CD4-positive, alpha-beta T cell treated with Interleukin-4 for 4 hours (primary cell): ENCODE results near the gene SPINK1.
A peak's percentile ranks its signal among the peaks of the same experiment; 100 is the strongest.
"Not testable (repeated sequence)": the region's sequence is repeated elsewhere in the genome, so short reads cannot be mapped to it uniquely, and the experiment has no call there.

Source experiments
- DNase-seq: peaks from one replicate; pipeline ENCODE4 v3.0.0-alpha.2; 2020

The SPINK1 gene

GRCh38 chr5:147831465-147831864 is at the start of gene SPINK1:
SPINK1 (minus strand) TSS chr5:147831671; CDS start chr5:147831577, 94 bp downstream.
- no peak for DNase-seq

DNA sequence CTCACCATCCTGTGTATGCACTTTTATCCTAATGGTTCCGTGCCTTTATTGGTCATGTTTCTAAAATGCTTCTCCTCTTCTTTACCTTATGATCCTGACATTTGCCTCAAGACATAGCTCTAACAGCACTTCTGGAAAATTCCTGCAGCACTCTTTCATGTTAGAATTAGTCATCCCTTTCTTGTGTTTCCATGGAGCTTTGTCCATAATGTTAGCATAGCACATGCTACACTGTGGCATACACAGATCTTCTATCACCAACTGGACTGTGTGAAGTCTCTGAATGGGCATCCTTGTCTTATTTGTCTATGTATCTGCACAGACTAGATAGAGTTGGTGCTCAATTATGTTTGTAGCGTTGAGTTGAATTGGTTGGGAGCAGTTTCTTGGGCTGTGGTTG is 49.0 kb upstream of the SPINK1 start:
- no peak for DNase-seq

DNA sequence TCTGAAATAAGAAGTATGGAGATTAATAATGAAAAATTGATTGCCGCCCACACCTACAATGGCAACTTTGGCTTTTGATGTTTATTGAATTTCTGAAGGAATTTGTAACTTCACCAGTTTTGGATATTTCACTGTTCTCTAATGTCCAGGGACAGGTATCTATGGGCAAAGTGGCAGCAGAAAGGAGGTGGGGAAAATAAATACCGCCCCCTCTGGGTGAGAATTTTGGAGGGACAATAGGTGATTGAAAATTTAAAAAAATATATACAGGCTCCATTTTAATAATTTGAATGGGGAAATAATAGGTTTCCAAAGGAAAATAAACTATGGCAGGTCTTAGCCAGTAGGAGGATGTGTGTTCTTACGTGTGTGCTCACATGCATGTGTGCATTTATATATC is 48.3 kb upstream of the SPINK1 start:
- no peak for DNase-seq

- no peak for DNase-seq
Measured at GRCh38 chr5:147878066-147878759, 46.7 kb upstream of the SPINK1 start, which contains the start of gene SCGB3A2. SCGB3A2 (plus strand) TSS chr5:147878711; CDS start chr5:147878804, 93 bp downstream.

GRCh38 chr5:147876626-147877025 is 45.2 kb upstream of the SPINK1 start:
- DNase-seq, result no peak

- DNase-seq, result no peak
Measured at GRCh38 chr5:147876141-147876540, 44.7 kb upstream of the SPINK1 start.

GRCh38 chr5:147874910-147875367 is 43.5 kb upstream of the SPINK1 start:
- DNase-seq, result no peak

GRCh38 chr5:147874118-147874875 is 42.8 kb upstream of the SPINK1 start:
- DNase-seq, result not testable (repeated sequence)

- not testable (repeated sequence) for DNase-seq
Measured at GRCh38 chr5:147872744-147873435, 41.4 kb upstream of the SPINK1 start.

DNA sequence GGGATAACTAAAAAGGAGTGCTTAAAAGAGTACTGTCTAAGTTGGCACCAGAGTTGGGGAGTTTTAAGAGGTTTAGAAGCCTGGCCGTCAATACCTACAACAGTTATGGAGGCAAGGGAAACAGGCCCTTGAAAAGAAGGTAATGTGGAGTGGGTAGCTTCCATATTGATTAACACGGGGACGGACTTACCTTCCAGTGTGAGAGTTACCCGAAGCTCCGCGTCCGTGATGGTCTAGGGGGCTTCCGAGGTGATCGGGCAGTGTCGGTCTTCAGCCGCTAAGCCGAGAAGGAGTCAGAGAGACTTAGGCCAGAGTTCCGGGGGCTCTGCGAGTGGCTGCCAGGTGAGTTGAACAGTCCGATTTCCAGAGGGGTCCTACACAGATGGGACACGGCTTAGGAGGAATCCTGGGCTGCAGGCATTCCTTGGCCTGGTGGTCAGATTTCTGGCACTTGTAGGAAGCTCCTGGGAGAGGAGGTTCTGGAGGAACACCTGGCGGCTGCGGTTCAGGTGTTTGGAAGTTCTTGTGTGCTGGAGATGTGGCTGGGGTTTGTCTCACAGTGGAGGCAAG is 40.6 kb upstream of the SPINK1 start:
- DNase-seq, result not testable (repeated sequence)

GRCh38 chr5:147869892-147870291 is 38.4 kb upstream of the SPINK1 start:
- not testable (repeated sequence) for DNase-seq

DNA sequence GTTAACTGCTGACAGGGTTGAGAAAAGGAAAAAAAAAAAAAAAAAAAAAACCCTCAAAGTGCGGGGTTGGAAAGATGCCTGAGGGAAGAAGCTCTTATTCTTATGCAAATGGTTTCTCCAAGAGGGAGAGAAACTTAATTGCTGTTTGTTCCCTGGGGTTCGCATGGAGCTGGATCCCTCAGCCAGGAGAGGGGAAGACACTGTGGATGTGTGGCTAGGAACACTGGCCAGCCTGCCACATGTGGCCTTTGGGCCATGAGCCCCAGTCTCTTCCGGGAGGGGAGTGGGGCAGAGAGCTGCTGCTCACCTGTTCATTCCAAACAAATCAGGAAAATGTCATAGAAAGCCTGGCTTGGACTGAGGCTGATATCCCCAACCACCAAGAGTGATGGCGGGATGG is 37.6 kb upstream of the SPINK1 start:
- DNase-seq, result no peak

DNA sequence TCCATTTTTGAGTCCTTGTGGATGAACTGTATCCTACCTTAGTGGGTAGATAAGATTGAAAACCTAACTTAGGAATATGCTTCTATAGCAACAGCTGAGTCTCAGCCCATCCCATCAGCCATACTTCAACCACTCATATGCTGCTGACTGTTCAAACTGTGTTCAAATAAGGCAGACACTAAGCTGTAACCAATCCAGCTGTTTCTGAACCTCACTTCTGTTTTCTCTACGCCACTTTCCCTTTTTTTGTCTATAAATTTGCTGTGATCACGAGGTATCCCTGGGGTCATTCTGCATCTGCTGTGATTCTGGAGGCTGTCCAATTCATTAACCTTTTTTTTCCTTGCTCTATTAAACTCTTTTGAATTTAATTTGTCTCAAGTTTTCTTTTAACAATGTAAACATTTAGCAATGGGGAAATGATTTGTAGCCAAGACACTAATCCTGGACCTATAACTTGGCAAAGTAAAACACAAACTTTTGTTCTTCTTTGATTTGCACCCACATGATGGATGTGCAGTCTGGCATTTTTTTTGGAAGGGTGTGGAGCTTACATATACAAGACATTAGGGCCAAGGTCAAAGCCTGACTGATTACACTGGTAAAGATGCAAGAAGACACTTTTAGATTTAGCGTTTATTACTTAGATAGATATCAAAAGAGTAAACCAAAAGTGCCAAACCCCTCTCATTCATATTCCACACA is 32.1 kb upstream of the SPINK1 start:
- no peak for DNase-seq

GRCh38 chr5:147860641-147861025 is 29.2 kb upstream of the SPINK1 start:
- DNase-seq, result no peak

GRCh38 chr5:147859962-147860640 is 28.6 kb upstream of the SPINK1 start:
- DNase-seq, result no peak

- no peak for DNase-seq
Measured at GRCh38 chr5:147858565-147858964, 27.1 kb upstream of the SPINK1 start.

DNA sequence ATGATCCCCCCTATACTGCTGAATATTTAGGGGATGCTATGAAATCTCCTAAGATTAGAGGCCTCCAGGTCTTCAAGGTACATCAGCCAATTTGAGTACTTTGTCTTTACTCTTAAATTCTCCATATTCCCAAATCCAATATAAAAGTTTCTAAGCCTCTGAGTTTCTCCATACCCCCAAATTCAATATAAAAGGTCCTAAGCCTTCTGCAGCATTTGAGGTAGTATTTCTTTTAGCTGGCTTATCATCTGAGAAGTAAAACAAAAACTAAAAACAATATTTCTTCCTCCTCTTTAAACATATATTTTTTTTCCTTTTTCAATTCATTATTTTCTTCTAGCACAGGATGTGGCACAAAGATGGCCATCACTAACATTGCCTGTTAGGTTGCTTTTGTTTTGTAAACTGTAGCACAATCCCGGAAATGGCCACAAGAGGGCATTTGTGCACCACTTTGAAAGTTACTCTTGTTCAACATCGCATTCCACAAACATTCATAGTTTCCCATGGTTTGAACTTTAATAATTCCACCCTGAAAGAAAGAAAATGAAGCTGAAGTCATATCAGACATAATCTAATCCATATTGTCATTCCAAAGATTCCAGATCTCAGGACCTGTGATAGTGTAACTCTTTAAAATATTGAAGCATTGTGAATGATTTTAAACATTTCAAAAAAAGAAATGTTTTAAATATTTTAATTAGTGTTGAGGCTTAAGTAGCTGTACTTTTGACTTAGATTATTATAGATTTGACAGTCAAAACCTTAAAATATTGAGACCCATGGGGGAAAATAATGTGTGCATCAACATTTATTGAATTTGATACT is 26.0 kb upstream of the SPINK1 start:
- peak; percentile 46 for DNase-seq

DNA sequence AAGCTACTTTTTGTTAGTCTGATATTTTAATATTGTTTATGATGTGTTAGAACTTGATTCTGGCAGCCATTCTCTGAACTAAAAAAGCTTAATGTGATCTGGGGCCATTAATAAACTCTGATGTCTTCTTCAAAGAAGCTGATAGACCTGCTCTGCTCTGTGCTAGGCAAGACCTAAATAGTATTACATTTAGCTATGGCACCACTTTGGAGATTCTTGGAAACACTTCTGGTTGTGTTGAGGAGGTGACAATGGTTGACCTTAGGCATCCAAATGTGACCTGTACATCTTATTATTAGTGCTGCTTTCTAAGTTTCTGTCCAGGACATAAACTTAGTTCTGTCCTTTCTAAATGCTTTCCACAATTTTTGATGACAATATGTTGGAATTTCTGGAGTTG is 25.3 kb upstream of the SPINK1 start:
- DNase-seq, result no peak

DNA sequence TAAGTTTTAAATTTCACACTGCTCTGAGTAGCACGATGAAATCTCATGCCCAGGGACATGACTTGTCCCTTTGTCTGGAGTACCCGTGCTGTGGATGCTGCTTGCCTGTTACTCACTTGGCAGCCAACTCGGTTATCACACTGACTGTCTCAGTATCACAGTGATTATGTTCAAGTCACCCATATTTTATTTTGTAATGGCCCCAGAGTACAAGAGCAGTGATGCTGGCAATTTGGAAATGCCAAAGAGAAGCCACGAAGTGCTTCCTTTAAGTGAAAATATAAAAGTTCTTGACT is 24.3 kb upstream of the SPINK1 start:
- no peak for DNase-seq

DNA sequence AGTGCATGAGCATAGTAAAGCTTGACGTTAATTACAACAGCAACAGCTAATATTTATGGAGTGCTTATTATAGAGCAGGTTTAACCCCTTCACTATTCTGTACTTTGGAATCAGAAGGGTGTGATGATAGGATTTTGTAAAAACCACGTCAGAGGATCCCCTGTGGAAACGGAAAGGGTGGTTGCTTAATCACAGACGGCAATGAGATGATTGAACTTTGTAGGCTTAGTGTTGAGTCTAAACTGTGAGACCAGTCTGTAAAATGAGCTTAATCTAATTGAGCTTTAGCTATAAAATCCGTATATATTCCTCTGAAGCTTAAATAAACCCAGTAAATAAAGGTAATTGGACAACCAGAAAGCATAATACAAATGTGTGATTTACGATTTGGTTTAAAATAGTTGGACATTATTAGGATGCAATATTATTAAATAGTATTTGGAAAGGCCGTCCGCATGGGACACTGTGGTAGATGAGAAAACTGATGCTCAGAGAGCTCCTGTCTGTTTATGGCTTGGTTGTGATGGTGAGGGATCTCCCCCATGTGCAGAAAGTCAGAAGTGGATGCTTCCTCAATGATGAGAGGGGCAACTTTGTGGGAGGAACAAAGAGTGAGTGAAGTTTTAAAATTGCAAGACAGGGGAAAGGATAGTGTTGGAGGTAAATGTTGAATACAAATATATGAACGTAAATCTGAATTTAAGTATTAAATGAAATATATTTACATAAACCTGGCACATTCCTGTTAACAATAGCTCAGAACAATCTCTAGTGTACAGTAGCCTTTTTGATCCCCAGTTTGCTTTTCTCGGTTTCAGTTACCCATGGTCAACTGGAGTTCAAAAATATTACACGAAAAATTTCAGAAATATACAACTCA is 23.7 kb upstream of the SPINK1 start:
- DNase-seq, result no peak
